MCF 10A (cell line): ENCODE measurements around the gene SENP7. TPM values are rescaled to one million over a fixed set of nuclear protein-coding genes. Genes with fewer than 3 reads are reported as not detected.
A peak's percentile ranks its signal among the peaks of the same experiment; 100 is the strongest.
"Not testable (repeated sequence)": the region's sequence is repeated elsewhere in the genome, so short reads cannot be mapped to it uniquely, and the experiment has no call there.

Experiments used
- BruUV-seq: library from RNA; stranded (reverse); fragments of 400-500 nt; replicated peaks from 2 replicates; lab custom pipeline; 2021; lab: Mats Ljungman, UMichigan
- CTCF ChIA-PET: fragments of 300-600 bp; sonication (Branson Sonifier 250); formaldehyde crosslinking; extraction: SDS; loops from one replicate; lab custom pipeline; 2021; ENCODE audit warnings: antibody characterized with exemption, inconsistent platforms; lab: Yijun Ruan, JAX
- POLR2A ChIA-PET: fragments of 300-600, 350-650 bp; sonication (Branson Sonifier 250); formaldehyde crosslinking; extraction: SDS; loops from one replicate; lab custom pipeline; 2020; ENCODE audit warnings: antibody characterized with exemption, inconsistent platforms; lab: Yijun Ruan, JAX
- DNase-seq: peaks from one replicate; pipeline ENCODE4 v3.0.0-alpha.2; 2018; ENCODE audit not compliant: unreplicated experiment
- H3K27ac Mint-ChIP-seq: one replicate; pipeline ENCODE4 v1.8.0; 2022; ENCODE audit warnings: mild to moderate bottlenecking, low read depth, mixed read lengths; ENCODE audit not compliant: unreplicated experiment
- H3K27me3 Mint-ChIP-seq: one replicate; pipeline ENCODE4 v1.8.0; 2022; ENCODE audit warnings: mixed read lengths; ENCODE audit not compliant: insufficient read depth, unreplicated experiment
- H3K36me3 Mint-ChIP-seq: one replicate; pipeline ENCODE4 v1.8.0; 2022; ENCODE audit warnings: mild to moderate bottlenecking, moderate library complexity, mixed read lengths; ENCODE audit not compliant: insufficient read depth, unreplicated experiment
- H3K4me1 Mint-ChIP-seq: one replicate; pipeline ENCODE4 v1.8.0; 2022; ENCODE audit warnings: mixed read lengths; ENCODE audit not compliant: insufficient read depth, unreplicated experiment
- H3K4me3 Mint-ChIP-seq: one replicate; pipeline ENCODE4 v1.8.0; 2022; ENCODE audit warnings: mild to moderate bottlenecking, moderate library complexity, mixed read lengths; ENCODE audit not compliant: unreplicated experiment
- H3K9me3 Mint-ChIP-seq: one replicate; pipeline ENCODE4 v1.8.0; 2022; ENCODE audit warnings: mixed read lengths; ENCODE audit not compliant: unreplicated experiment
- intact Hi-C: fragments of 100-400 bp; cut with micrococcal nuclease; formaldehyde crosslinking; loops from 2 replicates; pipeline ENCODE4 v1.14.1; 2022
- total RNA-seq: library from RNA; stranded (reverse); gene quantifications from 2 replicates; pipeline ENCODE4 v1.2.3, GENCODE V29; 2022
- TF ChIP-seq, protein P1 (sequence below): fragments of 200-600 bp; IDR thresholded peaks from one replicate; pipeline ENCODE4 v1.8.0; 2022; ENCODE audit warnings: antibody characterized with exemption, mild to moderate bottlenecking; ENCODE audit not compliant: unreplicated experiment

Gene SENP7
- total RNA-seq, 1 experiment from 2014 or later = 11.9 TPM

DNA sequence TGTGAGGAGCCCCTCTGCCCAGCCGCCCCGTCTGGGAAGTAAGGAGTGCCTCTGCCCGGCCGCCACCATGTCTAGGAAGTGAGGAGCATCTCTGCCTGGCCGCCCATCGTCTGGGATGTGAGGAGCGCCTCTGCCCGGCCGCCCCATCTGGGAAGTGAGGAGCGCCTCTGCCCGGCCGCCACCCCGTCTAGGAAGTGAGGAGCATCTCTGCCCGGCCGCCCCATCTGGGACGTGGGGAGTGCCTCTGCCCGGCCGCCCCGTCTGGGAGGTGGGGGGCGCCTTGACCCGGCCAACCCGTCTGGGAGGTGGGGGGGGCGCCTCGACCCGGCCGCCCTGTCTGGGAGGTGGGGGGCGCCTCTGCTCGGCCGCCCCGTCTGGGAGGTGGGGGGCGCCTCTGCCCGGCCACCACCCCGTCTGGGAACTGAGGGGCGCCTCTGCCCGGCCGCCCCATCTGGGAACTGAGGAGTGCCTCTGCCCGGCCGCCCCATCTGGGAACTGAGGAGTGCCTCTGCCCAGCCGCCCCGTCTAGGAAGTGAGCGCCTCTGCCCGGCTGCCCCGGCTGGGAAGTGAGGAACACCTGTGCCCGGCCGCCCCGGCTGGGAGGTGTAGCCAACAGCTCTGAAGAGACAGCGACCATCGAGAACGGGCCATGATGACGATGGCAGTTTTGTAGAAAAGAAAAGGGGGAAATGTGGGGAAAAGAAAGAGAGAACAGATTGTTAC is 38.5 kb upstream of the SENP7 start:
- BruUV-seq, H3K9me3 Mint-ChIP-seq, H3K4me3 Mint-ChIP-seq, H3K4me1 Mint-ChIP-seq, POLR2A ChIA-PET, H3K27ac Mint-ChIP-seq, H3K27me3 Mint-ChIP-seq, CTCF ChIA-PET, H3K36me3 Mint-ChIP-seq, DNase-seq, intact Hi-C loops: not testable (repeated sequence)

DNA sequence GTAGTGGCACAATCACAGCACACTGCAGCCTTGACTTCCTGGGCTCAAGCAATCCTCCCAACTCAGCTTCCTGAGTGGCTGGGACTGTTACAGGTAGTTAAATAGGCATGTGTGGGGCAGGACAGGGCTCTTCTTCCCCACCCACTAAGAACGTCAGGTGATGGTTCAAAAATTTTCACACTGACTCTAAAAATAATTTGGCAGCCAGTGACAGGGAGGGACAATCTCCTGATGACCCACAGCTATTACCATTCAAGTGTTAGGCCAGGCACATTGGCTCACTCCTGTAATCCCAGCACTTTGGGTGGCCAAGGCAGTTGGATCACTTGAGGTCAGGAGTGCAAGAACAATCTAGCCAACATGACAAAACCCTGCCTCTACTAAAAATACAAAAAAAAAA is 36.5 kb upstream of the SENP7 start:
- Mint-ChIP-seq H3K36me3 (no peaks in the 10 kb centered on the region), H3K4me1 (no peaks in the 10 kb centered on the region), H3K27ac (no peak overlapping the region), H3K4me3 (no peak overlapping the region), H3K9me3 (no peaks in the 10 kb centered on the region), H3K27me3 (no peaks in the 10 kb centered on the region)
- CTCF ChIA-PET = no interaction called here
- BruUV-seq = no TSS peak
- intact Hi-C loops = no loop called here
- POLR2A ChIA-PET = no interaction called here
- TF ChIP-seq, protein P1, sequence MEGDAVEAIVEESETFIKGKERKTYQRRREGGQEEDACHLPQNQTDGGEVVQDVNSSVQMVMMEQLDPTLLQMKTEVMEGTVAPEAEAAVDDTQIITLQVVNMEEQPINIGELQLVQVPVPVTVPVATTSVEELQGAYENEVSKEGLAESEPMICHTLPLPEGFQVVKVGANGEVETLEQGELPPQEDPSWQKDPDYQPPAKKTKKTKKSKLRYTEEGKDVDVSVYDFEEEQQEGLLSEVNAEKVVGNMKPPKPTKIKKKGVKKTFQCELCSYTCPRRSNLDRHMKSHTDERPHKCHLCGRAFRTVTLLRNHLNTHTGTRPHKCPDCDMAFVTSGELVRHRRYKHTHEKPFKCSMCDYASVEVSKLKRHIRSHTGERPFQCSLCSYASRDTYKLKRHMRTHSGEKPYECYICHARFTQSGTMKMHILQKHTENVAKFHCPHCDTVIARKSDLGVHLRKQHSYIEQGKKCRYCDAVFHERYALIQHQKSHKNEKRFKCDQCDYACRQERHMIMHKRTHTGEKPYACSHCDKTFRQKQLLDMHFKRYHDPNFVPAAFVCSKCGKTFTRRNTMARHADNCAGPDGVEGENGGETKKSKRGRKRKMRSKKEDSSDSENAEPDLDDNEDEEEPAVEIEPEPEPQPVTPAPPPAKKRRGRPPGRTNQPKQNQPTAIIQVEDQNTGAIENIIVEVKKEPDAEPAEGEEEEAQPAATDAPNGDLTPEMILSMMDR = no peak
- DNase-seq = no peak

- no TSS peak for BruUV-seq
- ChIA-PET POLR2A (no interaction called here), CTCF (interaction anchor here (0.6 to 0.7 kb wide), 3 partner anchors 35 to 353 kb away, joined by 3 read pairs; no protein-coding TSS in a partner anchor)
- Mint-ChIP-seq H3K4me3 (no peak overlapping the region), H3K9me3 (no peaks in the 10 kb centered on the region), H3K4me1 (no peaks in the 10 kb centered on the region), H3K27me3 (no peaks in the 10 kb centered on the region), H3K36me3 (no peaks in the 10 kb centered on the region), H3K27ac (no peak overlapping the region)
- intact Hi-C loops = no loop called here
- DNase-seq = no peak
- TF ChIP-seq, protein P1 = no peak
Measured at GRCh38 chr3:101548527-101549105, 35.6 kb upstream of the SENP7 start.

DNA sequence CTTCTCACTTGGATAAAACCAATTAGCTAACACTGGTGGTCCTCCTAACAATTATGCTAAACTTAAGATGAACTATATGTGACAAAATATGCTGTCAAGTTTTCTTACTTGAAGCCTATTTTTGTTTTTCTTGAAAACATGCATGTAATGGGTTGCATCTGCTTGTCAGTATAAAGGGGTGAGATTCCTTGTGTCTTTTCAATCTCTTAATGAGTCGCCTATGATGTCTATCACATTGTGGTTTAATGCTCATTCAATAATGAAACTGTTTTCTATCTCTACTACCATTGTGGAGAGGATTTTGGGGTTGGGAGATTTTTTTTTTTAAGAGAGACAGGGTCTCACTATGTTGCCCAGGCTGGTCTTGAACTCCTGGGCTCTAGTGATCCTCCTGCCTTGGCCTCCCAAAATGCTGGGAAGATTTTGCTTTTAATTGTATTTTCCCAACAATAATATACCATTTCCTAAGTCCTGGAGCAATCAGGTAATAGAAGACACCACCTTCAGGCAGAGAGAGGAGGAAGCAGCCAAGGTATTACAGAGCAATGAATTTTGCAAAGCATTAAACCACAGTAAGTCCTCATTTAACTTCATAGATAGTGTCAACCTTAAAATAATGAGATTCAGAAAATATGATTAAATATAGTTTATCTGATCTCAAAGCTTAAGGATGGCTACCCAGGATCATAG is 31.3 kb upstream of the SENP7 start:
- TF ChIP-seq, protein P1 = no peak
- H3K27ac Mint-ChIP-seq = no peak overlapping the region
- no peaks in the 10 kb centered on the region for H3K9me3 Mint-ChIP-seq
- H3K4me3 Mint-ChIP-seq = no peak overlapping the region
- H3K36me3 Mint-ChIP-seq = no peaks in the 10 kb centered on the region
- peaks cover 10% of the 10 kb centered on the region for H3K27me3 Mint-ChIP-seq
- no TSS peak for BruUV-seq
- CTCF ChIA-PET = interaction anchor here (0.7 to 1.1 kb wide), 2 partner anchors 13 to 245 kb away, joined by 3 read pairs; no protein-coding TSS in a partner anchor
- intact Hi-C loops = no loop called here
- peak; percentile 4 for DNase-seq
- POLR2A ChIA-PET = no interaction called here
- no peaks in the 10 kb centered on the region for H3K4me1 Mint-ChIP-seq
